Left lung (tissue), 10 donors: Measurements from ENCODE around the gene ZFYVE21. TPM values are rescaled to one million over a fixed set of nuclear protein-coding genes. Genes with fewer than 3 reads are reported as not detected.

Source experiments
- ATAC-seq: fragments of 200-7000 bp; cut with Tn5 transposase; one replicate; pipeline ENCODE4 v1.9.1; 2020; ENCODE audit warnings: moderate library complexity
- DNase-seq, 4 donors: peaks; one replicate each; pipeline ENCODE4 v3.0.0-alpha.2; 2013 to 2020
- H3K27ac ChIP-seq, 2 donors: fragments of 200-600 bp; sonication (generic) in 1 of 2; one replicate each; pipeline versions ENCODE4 v1.5.0 to v1.8.0; 2020 to 2021
- H3K27me3 ChIP-seq, 2 donors: fragments of 200-600 bp; sonication (generic) in 1 of 2; one replicate each; pipeline versions ENCODE4 v1.5.0 to v1.8.0; 2020 to 2021
- H3K36me3 ChIP-seq, 2 donors: fragments of 200-600 bp; sonication (generic) in 1 of 2; one replicate each; pipeline versions ENCODE4 v1.5.0 to v1.8.0; 2020 to 2021
- H3K4me1 ChIP-seq, 2 donors: fragments of 200-600 bp; one replicate each; pipeline ENCODE4 v1.8.0; 2021
- H3K4me3 ChIP-seq, 2 donors: fragments of 200-600 bp; sonication (generic) in 1 of 2; one replicate each; pipeline versions ENCODE4 v1.5.0 to v1.8.0; 2020 to 2021; ENCODE audit warnings: mild to moderate bottlenecking in 1 of 2
- H3K9me3 ChIP-seq, 2 donors: fragments of 200-600 bp; sonication (generic) in 1 of 2; one replicate each; pipeline versions ENCODE4 v1.5.0 to v1.8.0; 2020 to 2021
- CTCF ChIP-seq, 2 donors: fragments of 200-600 bp; sonication (generic) in 1 of 2; IDR thresholded peaks; one replicate each; pipeline versions ENCODE4 v1.5.0 to v1.8.0; 2021; ENCODE audit warnings: antibody characterized with exemption in 2 of 2
- intact Hi-C, 2 donors: fragments of 100-400 bp; cut with DNase I; formaldehyde crosslinking; loops; one replicate each; pipeline versions ENCODE4 v1.11.2 to v1.14.2; 2022
- polyA plus RNA-seq, 6 donors: library from polyadenylated mRNA; unstranded; fragments of 120-200 nt; gene quantifications; one replicate each; pipeline ENCODE4 v1.2.1, GENCODE V29; 2013; ENCODE audit not compliant: insufficient read length in 6 of 6
- total RNA-seq, 2 donors: library from RNA; stranded (reverse); fragmentation: NEBNext Ultra II Directional; extraction: Animal tissue kit (Norgen Biotek cat#: 25700); gene quantifications; one replicate each; pipeline ENCODE4 v1.2.1, GENCODE V29; 2021
- donor health status: DM: no; HTN: yes; CAD: no.
- donor health status: DM: no; HTN: no; CAD: no.

ZFYVE21 gene
- total and polyA plus RNA-seq, 8 donors, result 42.8 to 72.7 (median 59.2) TPM

GRCh38 chr14:103735022-103735421 lies 19.4 kb downstream of the ZFYVE21 start:
- H3K4me1 ChIP-seq, result no peaks in the 10 kb centered on the region
- H3K27ac ChIP-seq, result no peak overlapping the region
- H3K4me3 ChIP-seq, result no peak overlapping the region
- DNase-seq (peak in 1 of 4 donors; percentile 55), ATAC-seq (no peak)
- no peaks in the 10 kb centered on the region for H3K9me3 ChIP-seq
- peaks cover 0 to 91% of the 10 kb centered on the region in 2 donors for H3K36me3 ChIP-seq
- intact Hi-C loops, result no loop called here
- TF ChIP-seq CTCF (IDR thresholded peaks at IDR 0.05), result no peak
- no peaks in the 10 kb centered on the region for H3K27me3 ChIP-seq

DNA sequence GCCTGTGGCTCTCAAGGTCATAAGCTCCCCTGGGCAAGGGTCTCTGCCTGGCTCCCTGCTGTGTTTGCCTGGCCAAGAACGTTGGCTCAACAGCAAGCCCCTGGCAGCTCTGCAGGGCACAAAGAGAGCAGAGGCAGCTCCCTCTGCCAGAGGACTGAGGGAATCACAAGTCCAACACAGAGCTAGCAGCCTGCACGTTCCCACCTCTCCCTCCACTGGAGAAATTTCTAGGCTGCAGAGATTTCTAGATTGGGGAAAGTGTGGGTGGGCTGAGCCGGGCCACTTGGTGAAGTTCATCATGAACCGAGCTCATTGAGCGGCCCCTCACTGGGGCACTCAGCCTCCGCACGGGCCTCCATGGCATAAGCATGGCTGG lies 19.8 kb downstream of the ZFYVE21 start:
- Histone ChIP-seq H3K4me1 (no peaks in the 10 kb centered on the region), H3K9me3 (no peaks in the 10 kb centered on the region), H3K36me3 (peaks cover 0 to 91% of the 10 kb centered on the region in 2 donors), H3K27me3 (no peaks in the 10 kb centered on the region), H3K27ac (no peak overlapping the region), H3K4me3 (no peak overlapping the region)
- ATAC-seq (no peak), DNase-seq (peak in 1 of 4 donors; percentile 49)
- no peak for TF ChIP-seq CTCF (IDR thresholded peaks at IDR 0.05)
- intact Hi-C loops, result no loop called here

GRCh38 chr14:103735815-103736545 lies 20.4 kb downstream of the ZFYVE21 start:
- H3K27ac ChIP-seq, result no peak overlapping the region
- intact Hi-C loops, result no loop called here
- no peaks in the 10 kb centered on the region for H3K27me3 ChIP-seq
- H3K4me3 ChIP-seq, result no peak overlapping the region
- no peak for TF ChIP-seq CTCF (IDR thresholded peaks at IDR 0.05)
- peaks cover 0 to 95% of the 10 kb centered on the region in 2 donors for H3K36me3 ChIP-seq
- no peaks in the 10 kb centered on the region for H3K4me1 ChIP-seq
- ATAC-seq (no peak), DNase-seq (peak in 1 of 4 donors; percentile 67)
- H3K9me3 ChIP-seq, result no peaks in the 10 kb centered on the region

- no peak for ATAC-seq
- no peak for DNase-seq
- intact Hi-C loops, result no loop called here
- H3K9me3 ChIP-seq, result no peaks in the 10 kb centered on the region
- H3K27me3 ChIP-seq, result no peaks in the 10 kb centered on the region
- no peak for TF ChIP-seq CTCF (IDR thresholded peaks at IDR 0.05)
- no peaks in the 10 kb centered on the region for H3K4me1 ChIP-seq
- H3K4me3 ChIP-seq, result no peak overlapping the region
- no peak overlapping the region for H3K27ac ChIP-seq
- peaks cover 0 to 98% of the 10 kb centered on the region in 2 donors for H3K36me3 ChIP-seq
These were observed 21.2 kb downstream of the ZFYVE21 start for GRCh38 chr14:103736546-103737431.

GRCh38 chr14:103737432-103738045 lies 21.9 kb downstream of the ZFYVE21 start:
- Histone ChIP-seq H3K27ac (no peak overlapping the region), H3K4me3 (no peak overlapping the region), H3K27me3 (no peaks in the 10 kb centered on the region), H3K36me3 (peaks cover 0 to 98% of the 10 kb centered on the region in 2 donors), H3K9me3 (no peaks in the 10 kb centered on the region), H3K4me1 (no peaks in the 10 kb centered on the region)
- DNase-seq, result peak in 1 of 4 donors; percentile 65
- ATAC-seq, result no peak
- intact Hi-C loops, result no loop called here
- no peak for TF ChIP-seq CTCF (IDR thresholded peaks at IDR 0.05)
